Glomerular endothelial cell (primary cell): ENCODE data around the gene FAM240A. TPM values are rescaled to one million over a fixed set of nuclear protein-coding genes. Genes with fewer than 3 reads are reported as not detected.

ENCODE experiments used
- DNase-seq: peaks from one replicate; pipeline ENCODE4 v3.0.0-alpha.2; 2011; ENCODE audit warnings: low read depth, low spot score; ENCODE audit errors: extremely low read depth
- total RNA-seq: library from RNA; depleted of rRNA; stranded (reverse); fragments of >200 nt; gene quantifications from 2 replicates; pipeline ENCODE4 v1.2.3, GENCODE V29; 2015

Gene FAM240A
- total RNA-seq, 1 donor from 2014 or later = not detected

GRCh38 chr3:46660003-46660402, 47.7 kb downstream of the FAM240A start:
- DNase-seq = no peak

DNA sequence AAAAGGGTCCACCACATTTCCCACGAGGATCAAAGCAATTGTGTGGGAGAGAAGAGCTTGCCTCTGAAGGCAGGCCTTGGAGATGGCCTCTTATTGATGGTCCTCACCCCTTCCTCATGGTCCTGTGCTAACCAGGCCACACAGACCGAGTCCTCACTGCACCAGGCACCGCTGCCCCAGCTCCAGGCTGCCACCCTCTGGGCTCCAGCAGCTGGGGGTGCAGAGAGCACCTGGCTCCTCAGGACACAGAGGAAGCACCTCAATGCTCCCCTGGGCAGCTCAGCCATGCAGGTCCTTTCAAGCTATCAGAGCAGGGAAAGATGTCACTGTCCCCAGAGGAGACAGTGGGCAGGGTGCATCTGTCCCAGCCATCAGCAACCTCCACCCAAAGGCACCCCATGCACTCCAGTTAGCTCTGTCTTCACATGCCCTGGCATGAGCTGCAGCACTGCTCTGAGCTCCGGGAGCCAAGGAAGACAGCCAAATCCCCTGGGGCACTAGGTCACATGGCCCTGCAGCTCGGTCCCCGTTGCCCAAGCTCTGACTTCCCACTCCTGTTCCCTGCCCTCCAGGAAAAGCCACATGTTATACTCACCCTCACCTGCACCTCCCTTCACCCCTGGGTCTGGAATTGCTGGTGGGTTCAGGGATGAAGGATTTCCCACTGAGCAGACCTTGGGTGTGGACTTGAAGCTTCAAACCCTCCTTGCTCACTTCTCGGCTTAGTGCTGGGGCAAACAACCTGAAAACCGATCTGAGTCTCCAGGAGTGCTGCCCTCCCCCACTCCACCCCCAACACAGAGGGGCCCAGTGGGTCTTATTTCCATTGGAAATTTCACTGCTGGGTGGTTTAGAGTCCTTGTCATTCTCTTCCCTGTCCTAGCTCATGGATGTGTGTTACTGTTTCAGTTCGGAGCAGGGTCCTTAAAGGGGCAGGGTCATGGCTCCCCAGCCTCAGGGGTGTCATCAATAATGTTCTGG, 48.5 kb downstream of the FAM240A start:
- DNase-seq = no peak

- DNase-seq = no peak
These were observed 49.7 kb downstream of the FAM240A start for GRCh38 chr3:46661776-46662766.

DNA sequence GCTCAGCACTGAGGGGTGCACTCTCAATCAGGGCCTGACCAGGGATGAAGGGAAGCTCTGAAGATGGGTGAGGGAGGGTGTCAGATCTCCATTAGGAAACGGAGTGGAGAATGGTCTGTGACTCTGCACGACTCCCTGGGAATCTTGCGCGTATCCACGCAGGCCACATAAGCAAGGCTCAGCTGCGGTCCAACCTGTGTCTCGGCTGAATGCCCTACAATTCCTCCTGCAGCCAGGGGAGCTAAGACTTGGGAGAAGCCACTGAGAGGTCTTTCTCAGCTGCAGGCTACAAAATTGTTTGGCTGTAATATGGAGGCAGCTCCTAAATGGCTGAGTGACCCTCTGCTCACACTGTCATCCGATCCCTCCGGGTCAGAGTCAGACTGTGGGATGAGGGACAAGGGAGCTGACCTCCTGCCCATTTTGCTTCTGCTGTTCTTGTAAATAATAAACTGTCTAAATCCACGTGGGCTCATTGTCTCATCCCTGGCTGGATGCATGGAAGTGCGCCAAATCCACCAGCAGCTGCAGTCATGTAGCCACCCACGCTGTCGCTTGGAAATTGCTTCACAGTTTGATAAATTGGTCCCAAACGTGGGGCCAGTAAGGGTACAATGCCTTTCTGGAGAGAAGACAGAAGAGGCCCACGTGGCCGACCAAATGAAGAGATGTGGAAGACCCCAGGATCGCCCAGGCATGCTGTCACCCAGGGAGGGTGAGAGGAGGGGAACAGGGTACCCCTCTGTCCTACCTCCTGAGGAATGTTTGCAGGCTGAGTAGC, 50.6 kb downstream of the FAM240A start:
- DNase-seq = no peak

GRCh38 chr3:46663591-46664135, 51.3 kb downstream of the FAM240A start:
- no peak for DNase-seq

DNA sequence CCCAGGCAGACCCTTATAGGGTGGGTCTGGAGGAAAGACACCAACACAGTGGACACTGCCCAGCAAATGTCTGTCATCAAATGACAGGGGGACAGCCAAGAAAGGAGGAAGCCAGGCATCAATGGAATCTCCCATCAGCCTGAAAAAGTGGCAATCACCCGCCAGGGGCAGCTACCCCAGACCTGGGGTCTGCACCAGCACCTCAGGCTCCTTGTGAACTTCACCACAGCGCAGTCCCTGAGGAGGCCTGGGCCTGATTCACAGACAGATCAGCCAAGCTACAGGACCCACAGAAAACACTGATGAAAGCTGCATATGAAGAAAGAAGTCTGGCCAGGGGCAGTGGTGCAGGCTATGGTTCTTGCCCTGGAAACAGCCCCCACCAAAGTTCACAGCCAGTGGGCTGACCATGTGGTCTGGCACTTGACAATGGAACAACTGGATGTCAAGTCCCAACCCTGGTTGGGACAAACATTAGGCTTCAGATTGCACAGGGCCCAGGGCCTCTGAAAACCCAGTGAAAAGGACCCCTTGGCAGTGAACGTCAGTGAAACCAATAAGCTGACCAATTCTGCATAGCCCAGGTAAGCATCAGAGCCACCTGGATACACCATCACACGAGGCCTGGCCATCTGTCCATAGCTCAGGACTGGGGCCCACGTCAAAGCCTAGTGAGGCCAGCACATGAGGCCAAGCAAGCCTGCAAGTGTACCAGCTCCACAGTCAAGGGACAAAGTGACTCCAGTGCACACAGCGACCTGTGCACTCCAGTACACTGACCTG, 52.1 kb downstream of the FAM240A start:
- no peak for DNase-seq

- no peak for DNase-seq
These were observed 52.8 kb downstream of the FAM240A start for GRCh38 chr3:46664971-46665762.

- DNase-seq = no peak
These were observed 53.6 kb downstream of the FAM240A start for GRCh38 chr3:46665763-46666452.

GRCh38 chr3:46666453-46666845, 54.1 kb downstream of the FAM240A start:
- no peak for DNase-seq

DNA sequence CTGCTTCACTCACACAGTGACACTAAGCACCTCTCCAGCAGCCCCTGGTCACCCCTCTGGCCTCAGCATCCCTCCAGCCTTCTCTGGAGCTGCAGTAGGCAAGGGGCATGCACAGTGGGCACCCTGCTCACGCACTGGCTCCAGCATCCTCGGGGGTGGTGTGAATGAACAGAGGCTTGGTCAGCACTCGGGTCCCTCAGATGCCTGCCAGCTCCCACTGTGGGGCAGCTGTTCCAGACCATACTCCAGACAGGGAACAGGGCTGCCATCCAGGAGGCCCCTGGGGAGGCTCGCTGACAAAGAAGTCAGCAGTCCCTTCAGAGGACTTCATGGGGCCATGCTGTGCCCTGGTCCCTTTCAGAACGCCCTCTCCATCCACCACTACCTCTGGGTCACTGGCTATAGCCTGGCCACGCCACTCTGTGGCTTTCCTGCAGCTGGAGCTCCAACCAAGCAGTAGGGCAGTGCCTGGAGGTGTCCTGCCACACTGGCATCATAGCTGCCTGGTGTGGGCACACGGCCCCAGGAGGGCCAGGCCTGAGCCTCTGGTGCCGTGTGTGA, 54.8 kb downstream of the FAM240A start:
- no peak for DNase-seq

DNA sequence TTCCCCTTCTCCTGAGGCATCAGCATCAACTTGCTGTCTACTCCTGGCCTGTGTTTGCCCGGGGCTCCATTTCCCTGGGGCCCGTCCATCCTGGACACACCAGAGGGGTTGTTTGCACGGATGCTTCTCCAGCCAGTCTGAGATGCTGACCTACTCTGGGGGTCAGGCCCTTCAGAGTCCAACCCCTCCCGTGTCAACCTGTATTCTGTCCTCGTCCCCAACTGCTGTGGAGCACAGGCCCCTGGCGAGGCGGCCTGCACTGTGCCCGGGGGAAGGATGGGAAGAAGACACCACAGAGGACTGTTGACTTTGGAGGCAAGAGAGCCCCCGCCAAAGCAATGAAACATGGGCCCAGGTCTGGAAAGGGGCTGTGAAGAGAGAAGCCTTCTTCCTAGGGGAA, 55.3 kb downstream of the FAM240A start:
- DNase-seq = no peak

- DNase-seq = no peak
These were observed 55.8 kb downstream of the FAM240A start for GRCh38 chr3:46668116-46668515.

DNA sequence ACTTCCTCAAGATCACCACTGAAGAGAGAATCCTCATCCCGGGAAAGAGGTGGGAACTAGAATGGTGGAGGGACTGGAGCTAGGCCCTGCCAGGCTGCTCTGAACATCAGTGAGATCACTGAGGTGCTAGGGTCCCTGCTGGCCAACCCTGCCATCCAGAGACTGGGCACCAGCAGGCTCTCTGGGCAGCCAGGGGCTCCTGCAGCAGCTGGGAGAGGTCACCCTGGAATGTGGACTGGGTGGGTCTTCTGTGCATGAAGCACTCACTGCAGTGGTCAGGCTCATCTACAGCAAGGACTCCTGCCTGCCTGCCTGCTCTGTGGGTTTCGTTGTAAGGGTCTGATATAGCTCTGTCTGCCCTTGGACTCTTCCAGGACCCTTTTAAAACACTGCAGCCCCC, 56.3 kb downstream of the FAM240A start:
- DNase-seq = no peak

DNA sequence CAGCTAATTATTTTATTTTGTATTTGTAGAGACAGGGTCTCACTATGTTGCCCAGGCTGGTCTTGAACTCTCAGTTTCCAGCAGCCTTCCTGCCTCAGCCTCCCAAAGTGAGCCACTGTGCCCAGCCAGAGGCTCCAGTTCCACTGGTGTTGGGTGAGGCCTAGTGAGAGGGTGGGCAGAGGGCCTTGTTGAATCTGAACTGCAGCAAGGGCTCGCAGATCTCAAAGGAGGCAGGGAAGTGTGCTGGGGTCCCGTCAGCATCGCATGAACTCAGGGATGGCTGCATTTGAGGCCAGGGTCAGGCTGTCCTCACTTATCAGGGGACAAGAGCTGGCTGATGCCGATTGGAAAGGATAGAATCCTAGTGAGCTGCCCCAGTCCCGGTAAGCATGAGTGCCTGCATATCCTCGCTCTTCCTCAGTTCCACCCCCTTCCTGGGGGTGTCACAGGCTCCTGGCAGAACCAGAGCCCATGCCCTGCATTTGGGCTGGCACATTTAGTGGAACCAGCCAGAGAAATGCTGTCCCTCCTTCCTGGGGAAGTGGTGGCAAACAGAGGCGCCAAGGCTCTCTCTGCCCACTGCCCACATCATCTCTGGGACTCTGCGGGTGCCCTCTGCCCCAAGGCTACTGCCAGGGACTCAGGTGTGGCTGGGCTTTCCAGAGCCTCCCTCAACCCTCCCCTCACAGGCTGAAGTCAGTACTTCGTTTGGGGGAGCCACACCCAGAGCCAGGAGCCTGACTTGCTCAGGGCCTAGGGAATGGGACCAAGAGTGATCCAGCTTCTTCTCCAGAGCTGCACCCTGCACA, 57.1 kb downstream of the FAM240A start:
- no peak for DNase-seq

DNA sequence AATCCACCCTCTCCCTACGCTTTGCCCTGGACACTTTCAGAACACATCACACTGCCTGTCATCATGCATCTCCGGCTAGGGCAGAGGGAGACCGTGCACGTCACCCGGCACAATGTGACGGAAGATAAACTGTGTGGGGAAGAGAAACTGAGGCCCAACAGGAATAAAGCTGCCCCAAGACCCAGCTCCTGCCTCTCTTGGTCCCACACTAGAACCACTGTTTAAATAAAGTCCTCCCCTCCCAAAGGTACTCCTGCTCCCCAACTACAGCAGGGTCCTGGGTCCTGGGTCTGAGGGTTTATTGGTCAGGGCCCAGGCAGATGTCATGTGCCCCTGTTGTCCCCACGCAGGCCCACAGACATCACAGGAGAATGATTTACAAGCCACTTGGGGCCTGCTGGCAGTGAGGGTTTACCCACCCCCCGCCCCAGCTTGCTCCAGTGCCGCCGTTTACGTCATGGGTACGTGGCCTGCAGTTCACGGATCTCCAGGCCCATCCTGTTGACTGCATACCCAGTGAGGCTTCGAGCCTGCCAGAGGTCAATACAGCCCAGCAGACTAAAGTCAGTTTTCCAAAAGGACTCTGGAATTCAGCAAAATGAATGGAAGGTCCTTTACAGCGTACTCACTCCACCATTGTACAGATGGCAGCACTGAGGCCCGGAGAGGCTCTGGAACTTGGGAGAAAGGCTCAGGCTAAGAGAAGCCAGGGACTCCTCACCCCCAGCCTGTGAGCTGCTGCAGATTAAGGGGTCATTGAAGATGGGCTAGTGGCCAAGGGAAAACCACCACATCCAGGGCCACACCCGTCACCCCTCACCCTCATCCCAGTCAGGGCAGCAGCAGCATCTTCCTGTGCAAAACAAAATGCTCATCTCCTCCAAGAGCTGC, 57.9 kb downstream of the FAM240A start:
- DNase-seq = no peak

- no peak for DNase-seq
These were observed 58.6 kb downstream of the FAM240A start for GRCh38 chr3:46670891-46671427.
